Activated CD4-positive, CD25-positive, alpha-beta regulatory T cell treated with anti-CD3 and anti-CD28 coated beads, Interleukin-2, amount 50 U/mL, for 24 hours (primary cell): ENCODE data around the gene RMND1.
"Not testable (repeated sequence)": the region's sequence is repeated elsewhere in the genome, so short reads cannot be mapped to it uniquely, and the experiment has no call there.

Experiments
- ATAC-seq, 2 donors: fragments of 150-1000 bp; cut with Tn5 transposase; one replicate each; pipeline ENCODE4 v1.10.0; 2021; ENCODE audit warnings: mild to moderate bottlenecking in 1 of 2, moderate library complexity in 1 of 2

RMND1 gene

DNA sequence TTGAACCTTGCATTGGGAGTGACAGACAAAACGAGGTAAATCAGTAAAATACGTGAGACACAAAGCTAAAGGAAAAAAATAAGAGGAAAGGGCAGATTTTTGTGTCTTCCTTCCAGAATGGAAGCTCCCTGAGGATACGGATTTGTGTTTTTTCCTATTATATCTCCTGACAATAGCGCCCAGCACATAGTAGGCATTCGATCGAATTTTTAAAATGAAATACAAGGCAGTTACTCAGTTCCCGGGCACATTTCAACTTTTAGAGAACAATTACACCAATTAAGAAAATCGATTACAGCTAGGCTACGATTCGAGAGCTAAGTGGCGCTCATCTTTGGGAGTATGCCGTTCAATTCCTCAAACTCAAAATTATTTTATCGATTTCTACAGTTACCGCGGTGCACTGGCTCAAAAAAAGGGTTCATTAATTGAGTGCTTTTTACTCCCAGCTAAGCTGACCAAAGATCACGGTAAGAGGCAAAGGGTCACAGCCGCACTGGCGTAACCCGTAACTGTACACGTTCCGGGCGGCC, 443 bp downstream of the RMND1 start:
- no peak for ATAC-seq

- ATAC-seq: not testable (repeated sequence)
Observed at GRCh38 chr6:151450928-151451327, 998 bp downstream of the RMND1 start.

GRCh38 chr6:151448623-151449022, 3.3 kb downstream of the RMND1 start:
- ATAC-seq: no peak

DNA sequence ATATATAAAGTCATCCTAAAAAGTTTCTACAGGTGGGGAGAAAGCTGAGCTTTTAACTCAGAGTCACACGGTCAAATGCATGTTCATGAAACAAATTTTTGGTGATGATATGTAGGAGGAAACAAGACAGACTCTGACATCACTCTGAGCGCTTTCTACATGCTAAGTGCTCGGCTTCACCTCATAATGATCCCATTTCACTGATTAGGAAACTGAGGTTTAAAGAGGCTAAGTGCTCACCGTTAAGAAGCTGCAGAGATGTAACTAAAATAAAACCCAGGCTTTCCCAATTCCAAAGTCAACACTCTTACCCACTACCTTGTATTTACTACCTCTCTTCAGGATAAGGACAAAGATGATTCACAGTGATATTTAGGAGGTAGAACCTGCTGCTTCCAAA, 4.7 kb downstream of the RMND1 start:
- no peak for ATAC-seq

GRCh38 chr6:151445482-151445881, 6.4 kb downstream of the RMND1 start:
- ATAC-seq: no peak

GRCh38 chr6:151443911-151444621, 7.9 kb downstream of the RMND1 start:
- ATAC-seq: no peak

DNA sequence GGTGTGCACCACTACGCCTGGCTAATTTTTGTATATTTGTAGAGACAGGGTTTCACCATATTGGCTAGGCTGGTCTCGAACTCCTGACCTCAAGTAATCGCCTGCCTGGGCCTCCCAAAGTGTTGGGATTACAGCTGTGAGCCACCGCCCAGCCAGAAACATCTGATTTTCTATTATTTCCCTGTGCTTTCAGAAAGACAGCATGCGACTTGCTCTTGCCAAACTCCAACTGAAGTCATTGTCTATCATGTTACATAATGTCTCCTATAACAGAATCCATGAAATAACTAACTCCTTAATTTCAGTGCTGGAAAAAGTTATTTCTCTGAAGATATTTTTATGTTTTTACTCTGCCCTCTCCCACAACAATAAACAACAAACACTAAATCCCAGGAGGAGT, 8.5 kb downstream of the RMND1 start:
- no peak for ATAC-seq

DNA sequence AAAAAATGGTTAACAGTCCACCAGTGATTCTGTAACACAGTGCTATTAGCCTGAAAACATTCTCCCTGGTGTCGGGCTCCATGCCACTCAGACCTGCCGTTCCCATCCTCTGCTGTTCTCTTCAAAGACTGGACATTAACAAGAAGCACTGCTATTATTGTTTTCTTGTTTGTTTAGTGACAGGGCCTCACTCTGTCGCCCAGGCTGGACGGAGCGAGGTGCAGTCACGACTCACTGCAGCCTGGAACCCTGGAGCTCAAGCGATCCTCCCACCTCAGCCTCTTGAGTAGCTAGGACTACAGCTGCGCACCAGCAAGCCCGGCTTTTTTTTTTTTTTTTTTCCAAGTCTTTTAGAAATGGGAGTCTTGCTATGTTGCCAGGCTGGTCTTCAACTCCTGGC, 9.6 kb downstream of the RMND1 start:
- no peak for ATAC-seq

DNA sequence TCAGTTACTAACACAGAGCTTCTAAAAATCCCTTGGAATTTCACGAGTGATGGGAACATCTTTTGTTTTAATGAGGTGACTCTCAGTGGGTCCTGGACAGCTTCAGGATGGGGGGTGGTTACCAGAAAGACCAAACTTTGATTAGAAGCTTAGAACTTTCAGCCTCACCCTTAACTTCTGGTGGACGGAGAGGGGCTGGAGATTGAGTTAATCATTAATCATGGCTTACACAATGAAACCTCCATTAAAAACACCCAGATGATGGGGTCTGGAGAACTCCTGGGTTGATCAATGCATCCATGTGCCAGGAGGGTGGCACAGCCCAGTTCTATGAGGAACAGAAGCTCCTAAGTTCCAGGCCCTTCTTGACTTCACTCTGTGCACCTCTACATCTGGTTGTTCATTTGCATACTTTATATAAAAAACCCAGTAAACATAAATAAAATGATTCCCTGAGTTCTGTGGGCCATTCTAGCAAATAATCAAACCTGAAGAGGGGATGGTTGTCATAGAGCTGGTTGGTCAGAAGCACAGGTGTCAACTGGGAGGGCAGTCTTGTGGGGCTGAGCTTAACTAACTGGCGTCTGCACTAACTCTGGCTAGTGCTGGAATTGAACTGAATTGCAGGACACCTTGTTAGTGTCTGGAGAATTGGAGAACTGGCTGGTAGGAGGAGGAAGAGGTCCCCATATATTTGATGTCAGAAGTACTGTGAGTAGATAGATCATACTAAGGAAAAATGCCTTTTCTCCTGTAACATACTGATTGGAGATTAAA, 10.3 kb downstream of the RMND1 start:
- ATAC-seq: no peak

GRCh38 chr6:151440930-151441329, 11.0 kb downstream of the RMND1 start:
- ATAC-seq: no peak

- no peak for ATAC-seq
Observed at GRCh38 chr6:151440498-151440897, 11.4 kb downstream of the RMND1 start.

DNA sequence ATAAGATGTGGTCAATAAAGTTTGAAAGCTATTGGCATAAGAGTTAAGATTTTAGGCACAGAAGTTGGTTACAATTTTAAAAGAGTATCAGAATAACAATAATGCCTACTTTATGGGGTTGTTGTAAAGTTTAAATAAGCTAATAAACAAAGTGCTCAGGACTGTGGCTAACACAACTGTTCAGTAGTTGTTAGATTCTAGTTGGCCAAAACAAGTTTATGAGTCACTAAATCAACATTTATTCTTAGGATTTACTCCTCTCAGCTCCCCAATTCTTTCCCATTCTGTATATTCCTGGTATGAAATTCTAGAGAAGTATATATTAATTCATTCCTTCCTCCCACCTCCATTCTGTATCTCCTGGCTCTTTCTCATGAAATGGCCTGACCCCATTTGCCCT, 14.5 kb downstream of the RMND1 start:
- no peak for ATAC-seq

DNA sequence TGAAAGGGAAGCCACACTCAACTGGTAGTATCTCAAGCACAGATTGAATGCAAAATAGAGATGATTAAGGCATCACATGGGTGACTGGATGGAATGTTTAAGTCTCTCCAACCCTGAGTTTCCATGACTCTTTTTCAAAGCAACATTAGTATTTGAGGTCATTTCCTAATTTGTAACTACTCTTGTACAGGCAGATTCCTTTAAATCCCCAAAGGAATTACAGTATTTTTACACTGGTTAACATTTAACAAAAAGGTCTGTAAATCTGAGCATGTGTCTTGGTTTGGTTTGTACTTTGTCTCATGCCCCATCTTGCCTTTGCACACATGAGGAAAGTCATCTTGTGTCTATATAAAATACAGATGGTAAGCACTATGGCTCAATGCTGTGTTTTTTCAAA, 15.1 kb downstream of the RMND1 start:
- no peak for ATAC-seq

DNA sequence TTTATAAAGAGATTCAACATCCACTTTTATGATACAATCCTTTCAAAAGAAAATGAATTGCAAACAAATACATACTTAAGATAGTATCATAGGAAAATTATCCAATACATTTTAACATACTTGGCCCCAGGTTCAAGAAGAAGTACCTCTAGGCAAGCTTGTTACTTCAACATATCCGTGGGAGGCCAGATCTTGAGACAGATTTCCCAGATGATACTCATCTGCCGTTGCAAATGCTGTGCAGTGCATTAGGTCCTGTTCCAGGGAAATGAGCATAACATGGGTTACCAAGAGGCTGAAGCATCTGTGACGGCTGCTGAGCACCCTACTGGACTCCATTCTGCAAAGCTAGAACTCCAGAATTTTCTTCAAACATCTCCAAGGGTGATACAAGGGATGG, 15.6 kb downstream of the RMND1 start:
- ATAC-seq: no peak

DNA sequence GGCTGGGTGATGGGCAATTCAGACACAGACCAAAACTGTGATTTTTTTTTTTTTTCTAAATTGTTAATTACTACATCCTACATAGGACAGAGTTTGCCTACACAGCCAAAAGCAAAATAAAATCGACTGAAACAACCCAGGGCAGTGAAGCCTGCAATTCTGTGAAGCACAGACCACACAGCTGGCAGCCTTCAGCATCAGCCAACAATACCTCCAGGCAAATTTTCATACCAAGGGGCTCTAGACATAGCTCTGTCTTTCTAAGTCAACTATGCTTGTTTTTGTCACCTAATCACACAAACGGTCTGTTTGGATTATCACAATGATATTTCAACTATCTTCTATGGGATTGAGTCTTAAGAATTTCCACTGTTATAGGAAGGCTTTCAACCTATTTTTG, 17.6 kb downstream of the RMND1 start:
- ATAC-seq: no peak

- ATAC-seq: no peak
Observed at GRCh38 chr6:151432651-151433050, 19.3 kb downstream of the RMND1 start.

- no peak for ATAC-seq
Observed at GRCh38 chr6:151431337-151431736, 20.6 kb downstream of the RMND1 start.

DNA sequence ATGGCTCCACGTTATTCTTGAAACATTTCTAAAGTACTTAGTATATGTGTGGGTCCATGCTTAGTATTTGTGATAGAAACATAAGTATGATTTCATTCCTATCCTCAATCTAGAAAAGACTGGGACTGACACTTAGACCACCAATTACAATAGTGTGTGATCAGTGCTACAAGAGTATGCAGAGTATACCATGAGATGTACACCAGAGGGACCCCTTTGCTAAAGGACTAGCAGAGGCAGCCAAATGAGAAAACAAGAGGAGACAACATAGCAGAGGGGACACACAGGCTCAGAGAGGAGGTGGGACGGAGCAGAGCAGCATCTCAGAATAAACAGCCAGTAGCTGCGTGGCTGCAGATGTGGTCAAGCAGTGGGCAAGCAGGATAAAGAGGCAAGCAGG, 21.0 kb downstream of the RMND1 start:
- ATAC-seq: no peak

- no peak for ATAC-seq
Observed at GRCh38 chr6:151428093-151428735, 23.7 kb downstream of the RMND1 start.

DNA sequence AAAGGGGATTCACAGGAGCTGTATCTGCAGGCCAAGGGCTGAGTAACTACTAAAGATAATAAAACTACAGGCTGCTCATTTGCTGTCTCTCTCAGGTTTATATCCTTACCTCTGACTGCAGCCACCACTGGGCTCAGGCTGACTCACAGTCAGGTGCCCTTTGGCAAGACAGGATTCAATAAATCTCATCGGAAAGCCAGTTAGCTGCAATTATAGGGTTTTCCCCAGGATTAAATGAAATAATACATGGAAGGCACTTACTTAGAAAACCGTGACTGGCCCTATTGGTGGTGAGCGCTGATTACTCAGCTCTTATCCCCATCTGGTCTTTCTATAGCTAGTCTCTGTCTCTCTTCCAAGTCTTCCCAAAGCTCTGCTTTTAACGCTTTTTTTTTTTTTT, 26.4 kb downstream of the RMND1 start:
- no peak for ATAC-seq

DNA sequence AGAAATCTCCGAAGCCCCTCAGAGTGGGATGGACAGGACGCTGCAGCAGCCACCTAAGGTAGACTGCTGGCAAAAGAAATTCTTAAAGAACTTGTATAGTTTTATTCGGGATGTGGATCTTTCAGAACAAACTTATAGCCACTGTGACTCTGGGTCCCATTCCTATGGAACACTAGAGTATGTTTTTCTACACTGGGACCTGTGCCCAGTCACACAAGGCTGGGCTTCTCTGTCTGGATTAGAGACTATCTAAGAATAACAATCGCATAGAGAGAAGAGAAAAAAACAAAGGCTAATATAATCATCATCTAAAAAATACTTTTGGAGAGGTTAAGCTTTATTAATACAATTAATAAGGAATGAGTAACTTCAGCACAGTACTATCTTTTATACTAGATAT, 28.9 kb downstream of the RMND1 start:
- no peak for ATAC-seq

GRCh38 chr6:151417477-151417876, 34.4 kb downstream of the RMND1 start:
- ATAC-seq: no peak

- ATAC-seq: no peak
Observed at GRCh38 chr6:151414641-151415260, 37.2 kb downstream of the RMND1 start.
